HepG2 (cell line): Measurements from ENCODE around the gene KIF5B. TPM values are rescaled to one million over a fixed set of nuclear protein-coding genes. Genes with fewer than 3 reads are reported as not detected.

Experiments
- ARNT2 ChIP-seq: sonication (generic); formaldehyde crosslinking; IDR thresholded peaks from 2 replicates; pipeline ENCODE4 v1.8.0; 2022; ENCODE audit warnings: mild to moderate bottlenecking, low read depth, missing genetic modification reagents, moderate library complexity
- DR1 ChIP-seq: sonication (generic); formaldehyde crosslinking; IDR thresholded peaks from 2 replicates; pipeline ENCODE4 v1.8.0; 2021; ENCODE audit warnings: mild to moderate bottlenecking, missing genetic modification reagents, inconsistent platforms
- FOXJ3 ChIP-seq: sonication (generic); formaldehyde crosslinking; IDR thresholded peaks from 2 replicates; pipeline ENCODE4 v1.4.0; 2020; ENCODE audit warnings: missing genetic modification reagents, mild to moderate bottlenecking, borderline replicate concordance
- GABPA ChIP-seq, 2 experiments: IDR thresholded peaks; 2 replicates each; pipeline ENCODE4 v1.6.1; 2011 to 2016; ENCODE audit warnings: low read depth in 2 of 2, low read length in 1 of 2, missing biosample characterization in 1 of 2, missing genetic modification characterization in 1 of 2
- HIC2 ChIP-seq: sonication (generic); formaldehyde crosslinking; IDR thresholded peaks from 2 replicates; pipeline ENCODE4 v1.9.0; 2022; ENCODE audit warnings: low read depth, missing genetic modification reagents
- MLX ChIP-seq: IDR thresholded peaks from 2 replicates; pipeline ENCODE4 v1.6.1; 2016
- NAIF1 ChIP-seq: sonication (generic); formaldehyde crosslinking; IDR thresholded peaks from 2 replicates; pipeline ENCODE4 v1.5.0; 2020; ENCODE audit warnings: mild to moderate bottlenecking, missing genetic modification reagents, borderline replicate concordance
- NCOA2 ChIP-seq: sonication (generic); formaldehyde crosslinking; IDR thresholded peaks from 2 replicates; pipeline ENCODE4 v1.8.0; 2022; ENCODE audit warnings: inconsistent platforms
- NONO ChIP-seq, 2 experiments: fragments of 450-650 bp in 1 of 2; sonication (generic) in 1 of 2; formaldehyde crosslinking in 1 of 2; IDR thresholded peaks in 1 of 2; conservative IDR thresholded peaks in 1 of 2; 2 replicates each; pipeline versions ENCODE4 v1.6.1 to v1.8.0; 2017 to 2022; ENCODE audit warnings: mild to moderate bottlenecking in 1 of 2, missing genetic modification reagents in 1 of 2, moderate library complexity in 1 of 2
- NR0B2 ChIP-seq: sonication (generic); formaldehyde crosslinking; IDR thresholded peaks from 2 replicates; pipeline ENCODE4 v1.4.0; 2020; ENCODE audit warnings: mild to moderate bottlenecking, missing genetic modification reagents
- PHF8 ChIP-seq: sonication (generic); formaldehyde crosslinking; IDR thresholded peaks from 2 replicates; pipeline ENCODE4 v1.5.0; 2020; ENCODE audit warnings: missing genetic modification reagents
- RCOR2 ChIP-seq: IDR thresholded peaks from 2 replicates; pipeline ENCODE4 v1.6.1; 2016; ENCODE audit warnings: missing biosample characterization, missing genetic modification reagents
- RFX5 ChIP-seq: IDR thresholded peaks from 2 replicates; pipeline ENCODE4 v1.6.1; 2011; ENCODE audit warnings: low read depth, low read length, improper control_type of control experiment
- SIX4 ChIP-seq: sonication (generic); formaldehyde crosslinking; IDR thresholded peaks from 2 replicates; pipeline ENCODE4 v1.4.0; 2020; ENCODE audit warnings: missing genetic modification reagents
- STAG1 ChIP-seq: sonication (generic); formaldehyde crosslinking; IDR thresholded peaks from 2 replicates; pipeline ENCODE4 v1.4.0; 2020; ENCODE audit warnings: missing genetic modification reagents
- ZBTB10 ChIP-seq: sonication (generic); formaldehyde crosslinking; IDR thresholded peaks from 2 replicates; pipeline ENCODE4 v1.4.0; 2020; ENCODE audit warnings: missing genetic modification reagents, borderline replicate concordance
- ZGPAT ChIP-seq: IDR thresholded peaks from 2 replicates; pipeline ENCODE4 v1.6.1; 2016; ENCODE audit warnings: mild to moderate bottlenecking
- ZNF136 ChIP-seq: sonication (generic); formaldehyde crosslinking; IDR thresholded peaks from 2 replicates; pipeline ENCODE4 v1.8.1; 2022; ENCODE audit warnings: low read depth, mild to moderate bottlenecking, moderate library complexity, missing genetic modification reagents
- ZNF432 ChIP-seq: sonication (generic); formaldehyde crosslinking; IDR thresholded peaks from 2 replicates; pipeline ENCODE4 v1.5.0; 2020; ENCODE audit warnings: missing genetic modification reagents, mild to moderate bottlenecking, borderline replicate concordance
- ZNF589 ChIP-seq: sonication (generic); formaldehyde crosslinking; conservative IDR thresholded peaks from 2 replicates; pipeline ENCODE4 v1.8.0; 2022; ENCODE audit warnings: mild to moderate bottlenecking, moderate library complexity, missing genetic modification reagents
- ZSCAN31 ChIP-seq: sonication (generic); formaldehyde crosslinking; IDR thresholded peaks from 2 replicates; pipeline ENCODE4 v1.5.0; 2020; ENCODE audit warnings: low read depth, mild to moderate bottlenecking, missing genetic modification reagents
- polyA plus RNA-seq, 8 experiments: library from polyadenylated mRNA; depleted of rRNA in 3 of 8; stranded (reverse) in 7 of 8; unstranded in 1 of 8; fragments of >200 nt; fragmentation: Illumina TruSeq in 4 of 8; extraction: Trizol in 4 of 8; gene quantifications; 2 replicates each; pipeline versions ENCODE4 v1.2.1 to v1.2.3, GENCODE V29; 2011 to 2016; ENCODE audit warnings: low read depth in 4 of 8, missing spikeins in 1 of 8, mixed read lengths in 1 of 8; ENCODE audit not compliant: insufficient read depth in 1 of 8
- total RNA-seq, 5 experiments: library from RNA; depleted of rRNA; stranded (reverse); fragments of >200 nt; fragmentation: Illumina TruSeq; extraction: Trizol; gene quantifications; 2 replicates each; pipeline ENCODE4 v1.2.3, GENCODE V29; 2016; ENCODE audit warnings: low read depth in 1 of 5

KIF5B gene
- total and polyA plus RNA-seq, 2 of the 13 experiments (the other 11 are each of a cell fraction or from before 2014, with no cell fraction given) = 34.3 to 133 TPM

- TF ChIP-seq ZGPAT (CRISPR knock-in tag) = peak; percentile 93
- TF ChIP-seq ZNF589 (CRISPR knock-in tag) = no peak
- no peak for TF ChIP-seq ZNF136 (CRISPR knock-in tag)
- 0 out of 2 replicates have a peak, but pooled peaks have one; percentile 50 for TF ChIP-seq NAIF1 (CRISPR knock-in tag)
- TF ChIP-seq RFX5 = no peak
- TF ChIP-seq NONO (IDR thresholded peaks at IDR 0.05) = no peak
- TF ChIP-seq NONO (CRISPR knock-in tag; conservative IDR thresholded peaks at IDR 0.05) = peak; percentile 71; the same call in 1 of the 2 replicates
- TF ChIP-seq HIC2 (CRISPR knock-in tag) = 0 out of 2 replicates have a peak, but pooled peaks have one; percentile 52
- TF ChIP-seq NCOA2 (CRISPR knock-in tag) = peak; percentile 98
- no peak for TF ChIP-seq ZSCAN31
- peak; percentile 93 for TF ChIP-seq RCOR2 (CRISPR knock-in tag)
- peak; percentile 87; the same call in 1 of the 2 replicates for TF ChIP-seq FOXJ3 (CRISPR knock-in tag)
- peak; percentile 28; the same call in 1 of the 2 replicates for TF ChIP-seq STAG1 (CRISPR knock-in tag)
- TF ChIP-seq MLX (CRISPR knock-in tag) = peak; percentile 76; the same call in 1 of the 2 replicates
- TF ChIP-seq ARNT2 = no peak; the same call in 1 of the 2 replicates
- TF ChIP-seq ZNF432 (CRISPR knock-in tag) = no peak
- TF ChIP-seq SIX4 (CRISPR knock-in tag) = peak; percentile 74; the same call in 1 of the 2 replicates
- TF ChIP-seq PHF8 (CRISPR knock-in tag) = no peak
- no peak for TF ChIP-seq ZBTB10 (CRISPR knock-in tag)
- no peak for TF ChIP-seq DR1 (CRISPR knock-in tag)
- TF ChIP-seq NR0B2 (CRISPR knock-in tag) = no peak
- TF ChIP-seq GABPA (IDR thresholded peaks at IDR 0.05; ENCODE audit: low read depth, low read length) = no peak
- TF ChIP-seq GABPA (CRISPR knock-in tag; IDR thresholded peaks at IDR 0.05; ENCODE audit: low read depth) = peak; percentile 46; the same call in 1 of the 2 replicates
These were observed 49.7 kb upstream of the KIF5B start (continued) for GRCh38 chr10:32105782-32106382.
